ENCODE measurements around the gene PARVB.

The PARVB gene

GRCh38 chr22:44192816-44193534 lies 168.9 kb downstream of the PARVB start:
- TF ChIP-seq CTCF (IDR thresholded peaks at IDR 0.05): no peak
- Mint-ChIP-seq H3K4me1 (peaks cover 3% of the 10 kb centered on the region), H3K36me3 (ENCODE audit: low read depth) (no peaks in the 10 kb centered on the region), H3K9me3 (no peaks in the 10 kb centered on the region), H3K27me3 (ENCODE audit: low read depth, poor library complexity) (peaks cover 24% of the 10 kb centered on the region), H3K27ac (no peak overlapping the region), H3K4me3 (no peak overlapping the region)
- no peak for DNase-seq

- Mint-ChIP-seq H3K4me1 (peaks cover 3% of the 10 kb centered on the region), H3K27ac (no peak overlapping the region), H3K9me3 (no peaks in the 10 kb centered on the region), H3K4me3 (no peak overlapping the region), H3K27me3 (ENCODE audit: low read depth, poor library complexity) (peaks cover 26% of the 10 kb centered on the region), H3K36me3 (ENCODE audit: low read depth) (no peaks in the 10 kb centered on the region)
- no peak for DNase-seq
- no peak for TF ChIP-seq CTCF (IDR thresholded peaks at IDR 0.05)
Measured at GRCh38 chr22:44193535-44193891, 169.4 kb downstream of the PARVB start.

GRCh38 chr22:44194569-44194968 lies 170.5 kb downstream of the PARVB start:
- no peak overlapping the region for H3K27ac Mint-ChIP-seq
- no peak for DNase-seq
- no peak for TF ChIP-seq CTCF (IDR thresholded peaks at IDR 0.05)
- no peaks in the 10 kb centered on the region for H3K9me3 Mint-ChIP-seq
- H3K4me1 Mint-ChIP-seq: peaks cover 3% of the 10 kb centered on the region
- no peak overlapping the region for H3K4me3 Mint-ChIP-seq
- no peaks in the 10 kb centered on the region for H3K36me3 Mint-ChIP-seq (ENCODE audit: low read depth)
- H3K27me3 Mint-ChIP-seq (ENCODE audit: low read depth, poor library complexity): peaks cover 26% of the 10 kb centered on the region

- Mint-ChIP-seq H3K27ac (no peak overlapping the region), H3K4me3 (no peak overlapping the region), H3K27me3 (ENCODE audit: low read depth, poor library complexity) (peaks cover 26% of the 10 kb centered on the region), H3K4me1 (peaks cover 3% of the 10 kb centered on the region), H3K36me3 (ENCODE audit: low read depth) (no peaks in the 10 kb centered on the region), H3K9me3 (no peaks in the 10 kb centered on the region)
- no peak for DNase-seq
- TF ChIP-seq CTCF (IDR thresholded peaks at IDR 0.05): no peak
Measured at GRCh38 chr22:44195189-44195871, 171.2 kb downstream of the PARVB start.

GRCh38 chr22:44196241-44196640 lies 172.1 kb downstream of the PARVB start:
- no peak overlapping the region for H3K27ac Mint-ChIP-seq
- H3K27me3 Mint-ChIP-seq (ENCODE audit: low read depth, poor library complexity): peaks cover 26% of the 10 kb centered on the region
- H3K9me3 Mint-ChIP-seq: no peaks in the 10 kb centered on the region
- no peaks in the 10 kb centered on the region for H3K36me3 Mint-ChIP-seq (ENCODE audit: low read depth)
- no peak for DNase-seq
- no peak overlapping the region for H3K4me3 Mint-ChIP-seq
- peaks cover 3% of the 10 kb centered on the region for H3K4me1 Mint-ChIP-seq
- TF ChIP-seq CTCF (IDR thresholded peaks at IDR 0.05): no peak

GRCh38 chr22:44196731-44197131 lies 172.6 kb downstream of the PARVB start:
- Mint-ChIP-seq H3K36me3 (ENCODE audit: low read depth) (no peaks in the 10 kb centered on the region), H3K4me1 (peaks cover 4% of the 10 kb centered on the region), H3K4me3 (no peak overlapping the region), H3K27me3 (ENCODE audit: low read depth, poor library complexity) (peaks cover 26% of the 10 kb centered on the region), H3K27ac (no peak overlapping the region), H3K9me3 (no peaks in the 10 kb centered on the region)
- no peak for DNase-seq
- no peak for TF ChIP-seq CTCF (IDR thresholded peaks at IDR 0.05)
